ENCODE measurements around the gene GNAI2.
A peak's percentile ranks its signal among the peaks of the same experiment; 100 is the strongest.
"Not testable (repeated sequence)": the region's sequence is repeated elsewhere in the genome, so short reads cannot be mapped to it uniquely, and the experiment has no call there.

GNAI2 gene

DNA sequence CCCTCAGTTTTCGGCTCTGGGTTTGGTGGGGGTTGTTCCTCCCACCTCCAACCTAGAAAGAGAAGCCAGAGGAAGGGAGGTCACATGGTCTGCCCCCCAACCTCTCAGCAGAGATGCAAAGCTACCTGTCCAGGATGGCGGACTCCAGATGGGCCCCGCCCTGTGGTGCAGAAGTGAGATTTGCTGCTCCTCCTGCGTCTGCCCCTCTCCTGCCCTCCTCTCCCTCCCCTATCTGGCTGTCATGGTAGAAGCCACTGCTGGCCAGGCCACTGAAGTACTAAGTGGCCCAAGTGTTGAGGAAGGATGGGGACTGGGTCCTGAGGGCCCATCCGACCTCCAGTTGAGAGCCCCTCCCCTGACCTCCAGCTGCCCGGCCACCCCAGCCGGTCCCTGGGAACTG is 30.8 kb downstream of the GNAI2 start:
- no peak for DNase-seq

DNA sequence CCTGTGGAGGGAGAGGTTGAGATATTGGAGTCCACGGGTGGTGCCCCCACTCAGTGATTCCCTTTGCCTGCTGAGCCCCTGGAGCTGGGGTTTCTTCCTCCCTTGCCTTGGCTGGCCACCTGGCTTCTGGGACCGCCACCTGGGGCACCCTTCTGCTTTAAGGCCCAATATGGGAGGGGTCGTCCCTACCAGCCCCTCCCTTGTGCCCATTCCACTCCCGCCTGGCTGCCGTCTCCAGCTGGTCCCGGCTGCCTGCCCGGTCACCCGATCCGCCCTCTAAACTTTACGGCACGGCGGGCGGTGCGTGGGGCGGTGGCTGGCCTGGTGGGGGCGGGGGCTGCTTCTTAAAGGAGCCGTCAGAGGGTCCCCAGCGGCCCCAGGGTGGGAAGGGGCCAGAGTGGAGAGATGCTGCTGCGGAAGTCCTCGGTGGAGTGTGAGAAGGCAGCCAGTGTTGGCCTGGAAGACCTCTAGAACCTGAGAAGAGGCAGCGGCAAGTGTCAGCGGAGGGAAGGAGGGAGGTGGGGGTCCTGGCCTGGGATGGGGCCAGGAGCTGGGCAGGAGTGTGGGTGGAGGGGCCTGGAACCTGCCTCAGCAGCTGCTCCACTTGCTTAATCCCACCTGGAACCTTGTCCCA is 31.4 kb downstream of the GNAI2 start:
- no peak for DNase-seq

- no peak for DNase-seq
These were observed 32.3 kb downstream of the GNAI2 start for GRCh38 chr3:50268276-50268675.

DNA sequence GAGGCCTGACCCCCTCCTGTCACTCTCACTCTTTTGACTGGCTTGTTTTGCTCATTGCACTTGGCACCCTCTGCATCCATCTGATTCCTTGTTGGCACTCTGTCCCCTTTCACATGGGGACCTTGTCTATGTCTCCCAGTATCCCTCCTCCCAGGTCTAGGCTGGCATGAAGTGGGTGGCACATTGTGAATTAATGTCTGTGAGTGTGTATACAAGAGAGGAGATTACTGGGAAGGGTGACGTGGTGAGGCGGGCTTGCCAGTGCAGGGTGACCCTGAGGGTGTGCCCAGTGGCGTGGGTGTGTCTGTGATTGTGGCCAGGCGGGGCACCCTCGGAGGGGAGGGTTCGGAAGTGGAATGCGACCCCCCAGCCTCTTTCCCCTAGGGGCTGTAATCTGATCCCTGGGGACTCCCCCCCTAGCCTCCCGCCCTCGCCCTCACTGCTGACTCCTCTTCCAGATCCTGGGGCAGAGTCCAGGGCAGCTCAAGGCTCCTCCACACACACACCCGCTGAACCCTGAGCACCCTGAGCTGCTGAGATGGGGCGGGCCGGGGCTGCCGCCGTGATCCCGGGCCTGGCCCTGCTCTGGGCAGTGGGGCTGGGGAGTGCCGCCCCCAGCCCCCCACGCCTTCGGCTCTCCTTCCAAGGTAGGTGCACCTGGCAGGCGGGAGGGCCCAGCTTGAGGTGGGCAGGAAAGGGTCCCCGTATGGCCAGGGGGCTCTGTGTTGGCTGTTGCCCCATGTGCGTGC is 32.9 kb downstream of the GNAI2 start, which contains the start of gene SEMA3B:
Gene SEMA3B (plus strand): TSS at position 445 of the 749 bp plus-strand sequence. CDS start 94 bp downstream, at position 539.
- no peak for DNase-seq

DNA sequence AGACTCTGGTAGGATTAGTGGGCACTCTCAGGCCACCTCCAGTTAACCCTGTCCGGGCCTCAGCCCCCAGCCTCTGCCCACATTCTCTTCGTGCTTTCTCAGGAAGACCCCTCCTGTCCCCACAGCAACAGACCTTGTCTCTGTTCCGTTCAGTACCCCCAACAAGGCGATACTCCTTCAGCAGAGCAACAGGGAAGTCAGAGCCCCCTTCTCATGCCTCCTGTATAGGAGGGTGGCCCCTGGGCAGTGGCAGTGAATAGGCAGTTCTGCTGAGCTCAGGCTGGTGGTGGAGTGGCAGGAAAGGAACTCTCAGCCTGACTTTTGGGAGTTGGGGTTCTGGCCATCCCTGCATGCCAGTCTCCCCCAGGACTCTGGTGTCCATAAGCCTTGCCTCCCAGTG is 33.5 kb downstream of the GNAI2 start:
- DNase-seq, result no peak

DNA sequence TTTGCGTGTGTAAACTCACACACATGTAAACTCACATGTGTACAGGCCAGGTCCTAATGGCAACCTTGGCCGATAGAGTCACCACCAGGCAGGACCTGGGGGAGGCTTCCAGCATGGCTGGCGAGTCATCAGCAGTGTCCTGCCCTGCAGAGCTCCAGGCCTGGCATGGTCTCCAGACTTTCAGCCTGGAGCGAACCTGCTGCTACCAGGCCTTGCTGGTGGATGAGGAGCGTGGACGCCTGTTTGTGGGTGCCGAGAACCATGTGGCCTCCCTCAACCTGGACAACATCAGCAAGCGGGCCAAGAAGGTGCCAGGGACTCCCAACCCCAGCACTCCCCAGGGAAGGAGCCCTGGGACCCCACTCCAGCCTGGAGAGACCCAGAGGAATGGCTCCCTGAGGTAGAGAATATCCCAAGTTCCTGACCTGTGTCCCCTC is 34.0 kb downstream of the GNAI2 start:
- no peak for DNase-seq

DNA sequence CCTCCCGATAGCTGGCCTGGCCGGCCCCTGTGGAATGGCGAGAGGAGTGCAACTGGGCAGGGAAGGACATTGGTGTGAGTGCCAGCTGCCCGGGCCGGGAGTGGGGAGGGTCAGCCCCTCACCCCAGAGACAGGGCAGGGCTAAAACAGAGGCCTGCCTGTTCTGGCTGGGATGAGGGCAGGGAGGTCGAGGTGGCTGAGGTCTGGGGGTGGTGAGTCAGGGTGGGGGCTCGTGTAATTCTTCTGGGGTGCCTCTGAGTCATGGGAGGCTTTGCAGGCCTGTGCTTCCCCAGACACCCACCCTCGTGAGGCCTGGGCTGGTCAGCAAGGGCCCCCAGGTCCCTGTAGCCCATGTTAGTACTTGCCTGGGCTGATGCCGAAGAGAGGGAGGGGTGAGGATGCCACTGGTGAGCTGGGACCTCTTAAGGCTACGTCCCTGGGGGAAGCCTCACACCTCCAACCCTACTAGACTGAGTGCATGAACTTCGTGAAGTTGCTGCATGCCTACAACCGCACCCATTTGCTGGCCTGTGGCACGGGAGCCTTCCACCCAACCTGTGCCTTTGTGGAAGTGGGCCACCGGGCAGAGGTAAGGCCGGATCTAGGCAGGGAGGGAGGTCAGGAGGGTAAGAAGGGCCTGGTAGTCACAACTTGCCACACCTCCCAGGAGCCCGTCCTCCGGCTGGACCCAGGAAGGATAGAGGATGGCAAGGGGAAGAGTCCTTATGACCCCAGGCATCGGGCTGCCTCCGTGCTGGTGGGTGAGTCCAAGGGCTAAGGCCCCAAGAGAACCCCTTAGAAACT is 34.6 kb downstream of the GNAI2 start:
- DNase-seq, result no peak

DNA sequence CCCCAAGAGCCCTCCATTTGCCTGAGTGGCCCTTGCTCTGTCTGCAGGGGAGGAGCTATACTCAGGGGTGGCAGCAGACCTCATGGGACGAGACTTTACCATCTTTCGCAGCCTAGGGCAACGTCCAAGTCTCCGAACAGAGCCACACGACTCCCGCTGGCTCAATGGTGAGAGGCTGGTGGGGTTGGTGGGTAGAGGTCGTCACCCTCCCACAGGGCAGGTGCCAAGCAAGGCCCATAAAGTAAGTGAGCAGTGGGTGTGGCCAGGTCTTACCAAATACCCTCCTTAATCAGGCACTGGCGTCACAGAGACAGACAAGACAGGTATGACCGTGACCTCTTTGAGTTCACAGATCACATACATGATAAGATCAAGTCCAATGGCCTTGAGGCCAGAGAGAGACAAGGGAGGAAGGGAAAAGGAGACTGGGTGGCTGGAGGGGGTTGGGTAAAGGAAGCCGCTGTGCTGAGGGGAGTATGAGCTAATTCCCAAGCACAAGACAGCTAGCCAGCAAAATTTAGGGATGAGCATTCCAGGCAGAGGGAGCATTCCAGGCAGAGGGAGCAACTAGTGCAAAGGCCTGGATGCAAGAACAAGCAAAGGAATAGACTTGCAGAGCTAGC is 35.4 kb downstream of the GNAI2 start:
- no peak for DNase-seq

DNA sequence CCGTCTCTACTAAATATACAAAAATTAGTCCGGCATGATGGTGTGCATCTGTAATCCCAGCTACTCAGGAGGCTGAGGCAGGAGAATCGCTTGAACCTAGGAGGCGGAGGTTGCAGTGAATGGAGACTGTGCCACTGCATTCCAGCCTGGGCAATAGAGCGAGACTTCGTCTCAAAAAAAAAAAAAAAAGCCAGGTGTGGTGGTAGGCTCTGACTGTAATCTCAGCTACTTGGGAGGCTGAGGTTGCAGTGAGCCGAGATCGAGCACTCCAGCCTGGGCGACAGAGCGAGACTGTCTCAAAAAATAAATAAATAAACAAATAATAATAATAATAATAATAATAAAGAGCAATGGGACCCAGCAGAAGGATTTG is 36.5 kb downstream of the GNAI2 start:
- not testable (repeated sequence) for DNase-seq

- DNase-seq, result peak; percentile 66
These were observed 37.1 kb downstream of the GNAI2 start for GRCh38 chr3:50272911-50273688.

- DNase-seq, result no peak
These were observed 37.7 kb downstream of the GNAI2 start for GRCh38 chr3:50273689-50274065.

- peak; percentile 46 for DNase-seq
These were observed 38.5 kb downstream of the GNAI2 start for GRCh38 chr3:50274371-50275104.

- DNase-seq, result no peak
These were observed 39.4 kb downstream of the GNAI2 start for GRCh38 chr3:50275141-50275995.

- DNase-seq, result no peak
These were observed 40.2 kb downstream of the GNAI2 start for GRCh38 chr3:50275996-50276761.

GRCh38 chr3:50276762-50277101 is 40.7 kb downstream of the GNAI2 start:
- no peak for DNase-seq

DNA sequence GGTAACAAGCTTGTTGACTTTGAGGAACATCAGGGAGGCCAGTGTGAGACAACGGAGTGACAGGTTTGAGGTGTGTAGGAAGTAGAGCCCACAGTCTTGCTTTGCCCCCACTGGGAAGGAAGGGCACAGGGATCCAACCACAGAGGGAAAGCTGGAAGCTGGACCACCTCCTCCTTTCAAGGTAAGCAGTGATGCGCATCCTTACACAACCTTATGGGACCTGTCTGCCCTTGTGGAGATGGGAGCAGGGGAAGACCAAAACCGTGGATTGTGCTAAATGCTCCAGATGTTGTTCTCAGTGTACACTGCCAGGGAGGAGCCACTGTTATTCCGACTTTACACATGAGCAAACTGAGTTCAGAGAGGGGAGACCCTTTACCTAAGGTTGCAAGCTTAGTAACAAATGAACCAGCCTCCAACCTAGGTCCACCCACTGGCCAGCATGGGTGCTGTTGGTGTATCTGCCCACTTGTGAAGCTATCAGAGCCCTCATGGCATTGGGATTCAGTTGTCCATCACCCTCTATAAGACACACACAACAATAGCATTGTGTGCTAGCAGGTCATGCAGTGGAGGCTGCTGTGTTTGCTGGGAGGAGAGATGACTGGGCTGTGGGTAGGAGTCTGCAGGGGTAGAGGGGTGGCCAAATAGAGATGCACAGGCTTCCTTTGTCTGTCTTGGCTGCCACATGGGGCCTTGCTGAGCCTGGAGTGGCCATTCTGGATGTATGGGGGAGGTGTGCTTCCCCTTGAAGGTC is 42.3 kb downstream of the GNAI2 start:
- DNase-seq, result no peak

DNA sequence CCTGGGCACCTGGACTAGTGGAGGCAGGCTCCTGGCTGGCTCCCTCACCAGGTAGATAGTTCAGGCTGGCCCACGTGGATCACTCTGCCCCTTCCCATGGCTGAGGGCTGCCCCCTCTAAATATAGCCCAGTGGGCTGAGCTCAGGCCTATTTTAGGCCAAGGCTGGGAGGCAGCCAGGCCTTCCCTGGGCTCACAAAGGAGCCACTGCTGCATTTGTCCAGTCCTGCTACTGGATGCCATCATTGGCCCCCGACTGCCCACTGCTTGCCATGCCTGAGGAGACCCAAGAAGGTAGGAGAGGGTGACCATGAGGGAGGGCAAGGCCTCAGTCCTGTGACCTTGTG is 42.8 kb downstream of the GNAI2 start, which contains the start of gene LSMEM2:
Gene LSMEM2 (plus strand): TSS at position 208 of the 345 bp plus-strand sequence. CDS start 27 bp downstream, at position 235.
- DNase-seq, result no peak

DNA sequence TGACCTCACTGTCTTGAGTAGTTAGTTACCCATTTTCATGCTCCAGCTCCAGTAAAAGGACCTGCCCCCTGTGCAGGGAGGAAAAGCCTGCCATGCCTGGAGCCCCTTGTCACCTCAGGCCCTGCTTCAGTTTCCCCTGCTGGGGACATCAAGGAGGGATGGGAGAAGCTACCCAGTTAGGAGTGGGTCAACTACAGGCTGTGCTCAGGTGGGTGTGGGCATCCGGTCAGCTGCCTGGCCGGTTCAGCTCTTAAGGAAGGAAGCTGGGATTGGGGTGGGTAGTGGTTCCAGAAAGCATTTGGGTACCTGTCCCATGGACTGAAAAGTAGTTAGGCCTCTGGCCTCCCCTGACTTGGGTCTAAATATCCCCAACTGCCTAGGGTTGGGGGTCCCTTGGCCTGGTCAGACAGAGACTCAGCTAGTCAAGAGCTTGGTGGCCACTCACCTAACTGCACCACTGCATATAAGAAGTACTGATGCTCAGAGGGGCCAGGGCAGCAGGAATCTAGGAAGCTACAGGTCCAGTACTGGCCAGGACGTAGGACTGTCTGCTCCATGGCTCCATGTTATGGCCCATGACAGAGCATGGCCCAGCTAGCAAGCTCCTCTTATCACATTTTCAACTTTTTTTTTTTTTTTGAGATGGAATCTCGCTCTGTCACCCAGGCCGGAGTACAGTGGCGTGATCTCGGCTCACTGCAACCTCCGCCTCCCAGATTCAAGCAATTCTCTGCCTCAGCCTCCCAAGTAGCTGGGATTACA is 43.4 kb downstream of the GNAI2 start:
- no peak for DNase-seq

All from fibroblast of upper back skin (primary cell).